Thymus (tissue), 11 donors: ENCODE data around the gene CITED4. TPM values are rescaled to one million over a fixed set of nuclear protein-coding genes. Genes with fewer than 3 reads are reported as not detected.

Source experiments
- DNase-seq, 9 donors: peaks; one replicate each; pipeline ENCODE4 v3.0.0-alpha.2; 2013; ENCODE audit warnings: low spot score in 9 of 9, low read depth in 6 of 9, missing footprints in 1 of 9
- H3K27ac ChIP-seq, 2 donors: one replicate each; pipeline ENCODE4 v1.5.1; 2013; ENCODE audit warnings: control low read depth in 1 of 2, low read depth in 1 of 2, low read length in 1 of 2, mild to moderate bottlenecking in 1 of 2, moderate library complexity in 1 of 2
- H3K27me3 ChIP-seq, 2 donors: one replicate each; pipeline ENCODE4 v1.5.1; 2013; ENCODE audit warnings: low read length in 1 of 2; ENCODE audit not compliant: control insufficient read depth in 2 of 2, insufficient read depth in 1 of 2
- H3K36me3 ChIP-seq, 2 donors: one replicate each; pipeline ENCODE4 v1.5.1; 2013; ENCODE audit warnings: low read length in 1 of 2, mild to moderate bottlenecking in 1 of 2, moderate library complexity in 1 of 2; ENCODE audit not compliant: control insufficient read depth in 2 of 2, insufficient read depth in 2 of 2
- H3K4me1 ChIP-seq, 2 donors: one replicate each; pipeline ENCODE4 v1.5.1; 2013; ENCODE audit warnings: low read length in 2 of 2; ENCODE audit not compliant: control insufficient read depth in 2 of 2, insufficient read depth in 2 of 2
- H3K4me3 ChIP-seq, 2 donors: one replicate each; pipeline ENCODE4 v1.5.1; 2013; ENCODE audit warnings: low read length in 2 of 2, control low read depth in 1 of 2, mild to moderate bottlenecking in 1 of 2
- H3K9me3 ChIP-seq, 2 donors: one replicate each; pipeline ENCODE4 v1.5.1; 2013; ENCODE audit warnings: low read length in 1 of 2, mild to moderate bottlenecking in 1 of 2; ENCODE audit not compliant: control insufficient read depth in 2 of 2, insufficient read depth in 1 of 2
- WGBS: extraction: QIAGEN DNeasy Blood & Tissue Kit; methylation state at CpG from one replicate; pipeline ENCODE4 v1.1.7; 2013; 5-methylcytosine and 5-hydroxymethylcytosine counted together
- polyA plus RNA-seq: library from polyadenylated mRNA; stranded (reverse); fragments of 200-250 nt; gene quantifications from one replicate; pipeline ENCODE4 v1.2.3, GENCODE V29; 2013
- total RNA-seq: library from RNA; stranded (reverse); fragments of 120-200 nt; gene quantifications from one replicate; pipeline ENCODE4 v1.2.4, GENCODE V29; 2013
- donor health status: healthy.

Gene CITED4
- total and polyA plus RNA-seq, 2 donors = 1.3 to 6.8 TPM

DNA sequence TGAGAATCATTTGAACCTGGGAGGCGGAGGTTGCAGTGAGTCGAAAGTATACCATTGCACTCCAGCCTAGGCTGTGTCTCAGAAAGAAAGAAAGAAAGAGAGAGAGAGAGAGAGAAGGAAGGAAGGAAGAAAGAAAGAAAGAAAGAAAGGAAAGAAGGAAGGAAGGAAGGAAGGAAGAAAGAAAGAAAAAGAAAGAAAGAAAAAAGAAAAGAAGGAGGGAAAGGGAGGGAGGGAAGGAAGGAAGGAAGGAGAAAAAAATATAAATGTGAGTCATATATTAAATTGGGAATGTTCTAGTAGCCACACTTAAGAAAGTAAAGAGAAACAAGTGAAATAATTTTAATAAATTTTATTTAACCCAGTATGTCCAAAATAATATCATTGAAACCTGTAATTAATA lies 16.7 kb upstream of the CITED4 start:
- peaks cover 5 to 28% of the 10 kb centered on the region in 2 donors for H3K27me3 ChIP-seq
- H3K4me3 ChIP-seq = no peak overlapping the region
- H3K4me1 ChIP-seq = no peaks in the 10 kb centered on the region
- H3K36me3 ChIP-seq = no peaks in the 10 kb centered on the region
- 98% methylated on average over 2 of the region's 2 CpGs for WGBS
- H3K27ac ChIP-seq = no peak overlapping the region
- H3K9me3 ChIP-seq = no peaks in the 10 kb centered on the region
- no peak for DNase-seq

DNA sequence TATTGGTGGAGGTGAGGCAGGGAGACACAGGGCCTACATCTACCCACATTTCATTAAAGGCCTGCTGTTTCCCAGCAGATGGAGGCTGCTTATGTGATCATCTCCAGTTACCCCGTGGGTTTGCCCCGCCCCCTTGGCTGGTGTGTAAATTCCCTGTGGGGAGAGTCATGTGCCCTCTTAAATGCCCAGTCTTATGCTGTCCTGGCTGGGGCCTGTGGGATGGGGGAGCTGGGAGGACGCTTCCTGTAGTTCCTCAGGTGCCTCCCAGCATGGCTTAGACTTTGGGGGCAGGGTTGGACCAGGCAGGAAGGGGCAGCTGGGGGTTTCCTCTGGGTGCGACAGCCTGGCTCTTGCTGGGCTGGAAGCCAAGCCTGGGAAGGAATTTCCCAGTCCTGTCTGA lies 15.5 kb upstream of the CITED4 start:
- Histone ChIP-seq H3K9me3 (no peaks in the 10 kb centered on the region), H3K27ac (peak overlapping the region in 1 of 2 donors; percentile 57), H3K4me1 (no peaks in the 10 kb centered on the region), H3K36me3 (no peaks in the 10 kb centered on the region), H3K27me3 (peaks cover 0 to 21% of the 10 kb centered on the region in 2 donors), H3K4me3 (no peak overlapping the region)
- DNase-seq = no peak
- 47% methylated on average over 4 of the region's 4 CpGs for WGBS

DNA sequence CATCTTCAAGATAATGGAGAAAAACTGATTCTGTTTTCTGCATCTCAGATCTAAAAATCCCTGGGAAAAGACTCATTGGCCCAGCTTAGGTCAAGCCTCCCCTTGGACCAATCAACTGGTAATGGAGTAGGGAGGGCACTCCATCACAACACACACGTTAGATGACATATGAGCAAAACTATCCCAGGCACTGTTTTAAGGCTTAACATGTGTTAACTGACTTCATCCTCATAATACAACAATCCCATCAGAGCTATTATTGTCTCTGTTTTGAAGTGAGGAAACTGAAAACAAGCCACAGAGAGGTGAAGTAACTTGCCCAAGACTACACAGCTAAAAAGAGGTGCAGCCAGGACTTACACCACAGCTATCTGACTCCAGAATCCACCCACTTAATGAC lies 14.7 kb upstream of the CITED4 start:
- no peak overlapping the region for H3K4me3 ChIP-seq
- no peaks in the 10 kb centered on the region for H3K9me3 ChIP-seq
- H3K27me3 ChIP-seq = peaks cover 0 to 16% of the 10 kb centered on the region in 2 donors
- no peaks in the 10 kb centered on the region for H3K36me3 ChIP-seq
- 94% methylated on average over 1 of the region's 1 CpG for WGBS
- H3K4me1 ChIP-seq = no peaks in the 10 kb centered on the region
- no peak overlapping the region for H3K27ac ChIP-seq
- DNase-seq = no peak

- H3K27ac ChIP-seq = no peak overlapping the region
- WGBS = 93% methylated on average over 2 of the region's 2 CpGs
- H3K36me3 ChIP-seq = no peaks in the 10 kb centered on the region
- H3K4me1 ChIP-seq = no peaks in the 10 kb centered on the region
- H3K4me3 ChIP-seq = no peak overlapping the region
- peaks cover 0 to 11% of the 10 kb centered on the region in 2 donors for H3K27me3 ChIP-seq
- no peaks in the 10 kb centered on the region for H3K9me3 ChIP-seq
- DNase-seq = no peak
Measured at GRCh38 chr1:40876436-40876761, 14.2 kb upstream of the CITED4 start.

GRCh38 chr1:40873863-40874472 lies 11.8 kb upstream of the CITED4 start:
- Histone ChIP-seq H3K9me3 (no peaks in the 10 kb centered on the region), H3K4me1 (no peaks in the 10 kb centered on the region), H3K27ac (no peak overlapping the region), H3K36me3 (no peaks in the 10 kb centered on the region), H3K4me3 (no peak overlapping the region), H3K27me3 (peaks cover 0 to 8% of the 10 kb centered on the region in 2 donors)
- no peak for DNase-seq
- WGBS = 96% methylated on average over 7 of the region's 7 CpGs

DNA sequence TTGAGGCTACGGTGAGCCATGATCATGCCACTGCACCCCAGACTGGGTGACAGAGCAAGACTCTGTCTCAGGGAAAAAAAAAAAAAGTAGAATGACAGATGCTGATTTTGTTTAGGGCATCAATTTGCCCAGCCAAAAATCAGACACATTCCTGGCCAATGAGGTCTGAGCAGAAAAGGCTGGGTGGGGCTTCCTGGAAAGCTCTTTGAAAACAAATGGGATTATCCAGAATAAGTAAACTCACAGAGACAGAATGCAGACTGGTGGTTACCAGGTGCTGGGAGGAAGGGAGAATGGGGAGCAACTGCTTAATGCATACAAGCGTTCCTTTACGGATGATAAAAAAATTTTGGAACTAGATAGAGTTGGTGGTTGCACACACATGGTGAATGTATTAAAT lies 10.1 kb upstream of the CITED4 start:
- 98% methylated on average over 3 of the region's 3 CpGs for WGBS
- Histone ChIP-seq H3K27ac (no peak overlapping the region), H3K9me3 (no peaks in the 10 kb centered on the region), H3K4me3 (no peak overlapping the region), H3K27me3 (peaks cover 0 to 8% of the 10 kb centered on the region in 2 donors), H3K4me1 (no peaks in the 10 kb centered on the region), H3K36me3 (no peaks in the 10 kb centered on the region)
- DNase-seq = no peak

GRCh38 chr1:40870135-40870728 lies 8.1 kb upstream of the CITED4 start:
- H3K27ac ChIP-seq = no peak overlapping the region
- no peaks in the 10 kb centered on the region for H3K36me3 ChIP-seq
- H3K9me3 ChIP-seq = no peaks in the 10 kb centered on the region
- no peaks in the 10 kb centered on the region for H3K4me1 ChIP-seq
- DNase-seq = no peak
- H3K4me3 ChIP-seq = no peak overlapping the region
- peaks cover 0 to 8% of the 10 kb centered on the region in 2 donors for H3K27me3 ChIP-seq
- 94% methylated on average over 2 of the region's 2 CpGs for WGBS

DNA sequence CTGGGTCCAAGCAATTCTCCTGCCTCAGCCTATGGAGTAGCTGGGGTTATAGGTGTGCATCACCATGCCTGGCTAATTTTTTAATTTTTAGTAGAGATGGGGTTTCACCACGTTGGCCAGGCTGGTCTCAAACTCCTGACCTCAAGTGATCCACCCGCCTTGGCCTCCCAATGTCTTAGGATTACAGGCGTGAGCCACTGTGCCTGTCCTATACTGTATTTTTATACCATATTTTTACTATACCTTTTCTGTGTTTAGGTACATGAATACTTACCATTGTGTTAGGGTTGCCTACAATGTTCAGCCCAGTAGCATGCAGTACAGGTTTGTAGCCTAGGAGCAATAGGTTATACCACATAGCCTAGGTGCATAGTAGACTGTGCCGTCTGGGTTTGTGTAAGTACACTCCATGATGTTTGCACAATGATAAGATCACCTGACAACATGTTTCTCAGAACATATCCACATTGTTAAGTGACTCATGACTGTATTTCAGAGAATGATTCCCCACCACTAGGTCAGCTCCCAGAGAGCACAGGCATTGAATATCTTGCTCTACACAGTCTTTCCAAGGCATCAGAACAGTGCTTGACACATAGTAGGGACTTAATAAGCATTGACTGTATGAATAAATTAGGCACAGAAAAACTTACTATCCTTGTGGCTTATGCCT lies 6.0 kb upstream of the CITED4 start:
- WGBS = 94% methylated on average over 4 of the region's 4 CpGs
- Histone ChIP-seq H3K9me3 (no peaks in the 10 kb centered on the region), H3K36me3 (no peaks in the 10 kb centered on the region), H3K27me3 (peaks cover 0 to 3% of the 10 kb centered on the region in 2 donors), H3K27ac (no peak overlapping the region), H3K4me1 (no peaks in the 10 kb centered on the region), H3K4me3 (no peak overlapping the region)
- DNase-seq = no peak

- DNase-seq = peak in 2 of 9 donors; percentile 25 to 46
- Histone ChIP-seq H3K27me3 (peaks cover 18 to 41% of the 10 kb centered on the region in 2 donors), H3K9me3 (no peaks in the 10 kb centered on the region), H3K36me3 (no peaks in the 10 kb centered on the region), H3K4me3 (peak overlapping the region in 1 of 2 donors; percentile 50), H3K4me1 (peaks cover 6 to 14% of the 10 kb centered on the region in 2 donors), H3K27ac (no peak overlapping the region)
- 3% methylated on average over 98 of the region's 98 CpGs for WGBS
Measured at GRCh38 chr1:40861224-40862003, 749 bp downstream of the CITED4 start.
